Activated CD4-positive, CD25-positive, alpha-beta regulatory T cell treated with anti-CD3 and anti-CD28 coated beads, Interleukin-2, amount 50 U/mL, for 16 hours (primary cell): Measurements from ENCODE around the gene FEM1B.

Experiments
- DNase-seq: peaks from one replicate; pipeline ENCODE4 v3.0.0-alpha.2; 2020; ENCODE audit warnings: low read depth, low spot score

The FEM1B gene

GRCh38 chr15:68322796-68323195 lies 45.3 kb downstream of the FEM1B start:
- DNase-seq = no peak

DNA sequence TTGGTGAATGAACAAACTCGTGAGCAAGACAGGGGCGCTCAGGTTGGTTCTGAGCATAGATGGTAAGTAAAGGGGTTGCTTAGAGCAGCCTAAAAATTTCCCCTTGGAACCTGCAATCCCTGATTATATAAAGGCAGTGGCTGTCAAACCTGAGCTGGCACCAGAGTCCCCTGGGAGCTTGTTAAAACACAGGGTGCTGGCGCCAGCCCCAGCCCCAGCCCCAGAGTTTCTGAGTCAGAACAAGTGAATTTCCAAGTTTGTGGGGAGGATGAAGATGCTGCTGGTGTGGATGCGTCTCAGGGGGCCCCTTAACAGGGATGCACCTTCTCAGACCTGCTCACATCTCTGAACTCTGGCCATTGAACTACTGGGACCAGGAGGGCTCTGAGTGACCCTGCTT lies 48.2 kb downstream of the FEM1B start:
- DNase-seq = no peak

- DNase-seq = no peak
Measured at GRCh38 chr15:68326711-68327354, 49.3 kb downstream of the FEM1B start.

- no peak for DNase-seq
Measured at GRCh38 chr15:68328443-68328842, 50.9 kb downstream of the FEM1B start.

GRCh38 chr15:68328964-68329363 lies 51.4 kb downstream of the FEM1B start:
- no peak for DNase-seq

- DNase-seq = no peak
Measured at GRCh38 chr15:68330416-68330815, 52.9 kb downstream of the FEM1B start.

DNA sequence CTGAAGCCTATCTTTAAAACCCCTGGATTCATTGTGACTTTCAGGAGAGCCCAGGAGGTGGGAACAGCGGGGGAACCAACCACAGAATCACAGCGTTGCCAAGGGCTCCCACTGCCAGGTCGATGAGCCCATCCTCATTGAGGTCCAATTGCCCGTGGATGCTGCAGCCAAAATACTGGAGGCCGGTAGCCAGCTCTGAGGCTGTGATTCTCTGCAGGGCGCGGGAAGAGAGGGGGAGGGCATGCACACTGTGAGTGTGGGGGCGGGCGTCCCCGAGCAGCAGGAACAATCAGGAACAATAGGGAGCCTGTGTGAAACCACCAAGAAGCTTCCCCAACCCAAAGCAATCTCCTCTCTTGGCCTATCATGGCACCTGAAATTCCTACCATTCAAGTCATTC lies 53.4 kb downstream of the FEM1B start:
- DNase-seq = no peak

- no peak for DNase-seq
Measured at GRCh38 chr15:68332266-68332665, 54.7 kb downstream of the FEM1B start.

- DNase-seq = no peak
Measured at GRCh38 chr15:68333775-68334470, 56.4 kb downstream of the FEM1B start.

DNA sequence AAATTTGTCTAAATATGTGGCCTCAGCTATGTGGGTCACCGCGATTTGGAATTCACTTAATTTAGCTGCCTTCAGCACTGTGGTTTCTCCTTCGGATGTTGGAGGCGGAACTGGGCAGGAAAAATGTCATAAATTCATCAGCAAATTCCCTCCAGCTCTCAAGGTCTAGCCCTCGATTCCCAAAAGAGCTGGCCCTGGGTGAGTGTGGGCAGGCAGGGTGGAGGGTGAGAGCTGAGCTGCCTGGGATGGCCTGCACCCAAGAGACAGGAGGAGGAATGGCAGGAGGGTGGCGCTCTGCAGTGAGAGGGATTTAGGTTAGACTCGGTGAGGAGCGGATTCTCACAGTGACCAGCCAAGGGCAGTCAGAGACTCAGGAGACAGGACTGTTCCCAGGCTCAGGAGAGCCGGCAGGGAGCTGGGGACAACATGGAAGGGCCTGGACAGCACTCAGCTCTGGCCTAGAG lies 57.1 kb downstream of the FEM1B start:
- no peak for DNase-seq

DNA sequence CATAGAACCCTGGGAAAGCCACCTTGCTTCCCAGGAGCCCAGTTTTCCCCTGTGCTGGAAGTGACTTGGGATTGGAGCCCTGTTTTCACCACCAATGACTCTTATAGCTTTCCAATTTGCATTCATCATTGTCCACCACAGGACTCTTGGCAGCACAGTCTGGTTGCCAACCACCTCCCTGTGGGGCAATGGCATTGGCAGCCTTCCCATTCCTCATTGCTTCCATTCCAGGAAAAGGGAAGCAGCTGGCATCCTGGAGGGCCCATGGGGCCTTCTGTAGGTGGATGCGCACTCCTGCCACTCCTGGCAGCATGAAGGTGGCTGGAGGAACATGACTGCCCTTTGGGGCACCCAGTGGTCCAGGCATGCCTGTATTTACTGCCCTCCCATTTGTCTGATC lies 57.7 kb downstream of the FEM1B start:
- DNase-seq = no peak

GRCh38 chr15:68335655-68336054 lies 58.1 kb downstream of the FEM1B start:
- no peak for DNase-seq

- no peak for DNase-seq
Measured at GRCh38 chr15:68336516-68336915, 59.0 kb downstream of the FEM1B start.

DNA sequence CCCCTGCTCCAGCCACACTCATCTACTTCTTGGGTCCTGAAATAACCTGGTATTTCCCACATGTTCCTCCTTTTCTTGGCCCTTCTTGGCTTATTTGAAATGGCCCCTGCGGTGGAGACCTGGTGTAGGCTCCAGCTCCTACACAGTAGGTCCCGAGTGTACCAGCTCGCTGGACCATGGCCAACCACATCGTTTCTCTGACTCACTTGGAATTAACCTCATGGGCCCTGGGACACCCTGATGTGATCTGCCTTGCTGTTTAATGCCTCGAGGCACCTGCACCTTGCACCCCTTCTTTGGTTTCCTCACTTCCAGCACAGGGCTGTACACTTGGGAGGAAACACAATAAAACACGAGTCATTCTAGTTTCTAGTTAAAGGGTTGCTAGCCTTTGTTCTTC lies 60.3 kb downstream of the FEM1B start:
- no peak for DNase-seq

DNA sequence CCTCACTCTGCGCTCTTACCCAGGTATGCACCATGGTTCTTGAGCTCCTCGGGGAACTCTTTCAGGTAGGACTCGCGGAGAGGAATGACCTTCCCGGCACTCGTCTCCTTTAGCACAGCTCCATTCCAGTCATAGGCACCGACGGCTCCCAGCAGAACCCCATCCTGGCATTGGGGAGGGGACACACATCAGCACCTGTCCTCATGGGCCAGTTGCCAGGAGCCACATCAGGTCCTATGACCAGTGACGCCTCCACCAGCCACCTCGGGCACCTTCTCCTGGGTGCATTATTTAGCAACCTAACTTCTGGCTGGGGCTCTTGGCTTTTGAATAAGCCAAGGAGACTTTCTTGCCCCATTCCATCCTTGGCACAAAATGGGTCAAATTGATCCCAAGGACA lies 61.9 kb downstream of the FEM1B start:
- DNase-seq = no peak

DNA sequence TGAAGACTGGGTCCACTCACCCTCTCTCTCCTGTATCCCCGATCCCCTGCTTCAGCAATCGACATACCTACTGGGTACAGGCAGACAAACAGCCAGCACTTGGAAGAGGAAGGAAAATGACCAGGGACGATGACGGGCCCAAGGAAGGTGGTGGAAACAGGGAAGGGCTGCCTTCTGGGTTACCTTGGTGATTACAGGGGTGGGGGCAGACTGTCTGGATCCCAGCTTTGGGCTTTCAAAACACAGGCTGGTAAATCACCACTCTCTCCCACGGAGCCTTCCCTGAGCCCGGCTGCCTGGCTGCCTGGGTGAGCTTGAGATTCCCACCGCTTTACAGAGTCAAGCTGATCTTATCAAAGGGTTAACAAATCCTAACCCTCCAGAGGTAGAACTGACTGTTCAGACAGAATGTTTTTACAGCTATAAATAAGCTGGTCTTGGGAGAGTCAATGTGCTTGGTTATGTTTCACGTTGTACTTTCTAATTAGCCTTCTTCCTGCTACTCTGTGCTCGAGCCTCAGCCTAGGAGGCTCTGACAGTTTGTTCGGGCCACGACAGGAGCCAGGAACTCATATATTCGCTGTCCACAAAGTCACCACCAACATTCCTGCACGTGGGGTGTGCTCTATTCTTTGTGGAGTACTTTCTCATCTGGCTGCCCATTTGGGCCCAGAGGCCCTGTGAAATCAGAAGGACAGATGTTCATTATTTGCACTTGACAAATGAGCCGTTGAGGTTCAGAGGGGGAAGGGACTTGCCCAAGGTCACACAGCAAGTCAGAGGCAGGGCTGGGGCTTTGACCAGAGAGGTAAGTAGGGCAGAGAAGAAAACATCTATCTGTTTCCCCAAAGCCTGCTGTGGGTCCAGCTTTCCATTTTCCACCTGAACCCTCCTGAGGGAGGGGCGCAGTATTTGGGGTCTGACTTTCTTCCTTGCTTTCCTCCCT lies 63.5 kb downstream of the FEM1B start:
- no peak for DNase-seq

DNA sequence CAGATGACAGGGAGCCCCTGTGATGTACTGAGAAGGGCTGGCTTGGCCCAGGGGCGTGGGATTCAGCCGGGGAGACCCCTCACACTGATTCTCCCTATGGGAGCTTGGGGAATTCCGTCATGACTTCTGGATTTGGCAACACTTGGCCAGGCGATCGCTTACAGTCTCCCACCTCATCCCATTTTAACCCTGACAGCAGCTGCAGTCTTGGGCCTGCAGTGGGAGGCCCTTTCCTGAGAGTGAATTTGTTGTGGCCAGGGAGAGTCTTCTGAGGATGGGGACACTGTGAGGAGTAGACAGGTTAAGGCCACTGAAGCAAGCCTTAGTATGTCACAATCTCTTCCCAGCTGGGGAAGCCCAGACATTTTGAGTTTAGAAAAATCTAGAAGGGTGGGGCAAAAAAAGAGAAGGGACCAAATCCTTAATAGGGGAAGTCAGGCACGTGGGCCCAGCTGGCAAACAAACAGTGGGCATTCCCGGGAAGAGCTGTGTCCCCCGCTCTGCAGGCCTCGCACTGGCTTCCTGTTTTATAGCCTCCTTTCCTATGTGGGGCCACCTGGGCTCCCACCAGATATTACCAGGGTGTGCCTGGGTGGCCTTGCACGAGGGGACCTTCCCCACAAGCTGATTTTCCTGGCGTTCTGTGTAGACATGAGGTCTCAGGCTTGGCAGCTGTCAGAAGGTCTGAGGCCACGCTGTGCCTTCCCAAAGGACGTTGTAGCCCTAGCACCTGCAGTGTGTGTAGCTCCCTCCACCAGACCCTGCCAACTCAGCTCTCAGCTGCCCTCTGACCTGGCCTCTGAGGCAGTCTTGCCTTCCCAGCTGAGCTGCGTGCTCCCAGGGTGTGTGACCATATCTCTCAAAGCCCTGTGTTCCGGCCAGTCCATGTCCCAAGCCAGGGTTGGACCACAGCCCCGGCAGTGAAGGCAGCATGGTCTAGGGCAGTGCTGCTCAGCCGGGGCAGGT lies 64.5 kb downstream of the FEM1B start:
- DNase-seq = no peak

DNA sequence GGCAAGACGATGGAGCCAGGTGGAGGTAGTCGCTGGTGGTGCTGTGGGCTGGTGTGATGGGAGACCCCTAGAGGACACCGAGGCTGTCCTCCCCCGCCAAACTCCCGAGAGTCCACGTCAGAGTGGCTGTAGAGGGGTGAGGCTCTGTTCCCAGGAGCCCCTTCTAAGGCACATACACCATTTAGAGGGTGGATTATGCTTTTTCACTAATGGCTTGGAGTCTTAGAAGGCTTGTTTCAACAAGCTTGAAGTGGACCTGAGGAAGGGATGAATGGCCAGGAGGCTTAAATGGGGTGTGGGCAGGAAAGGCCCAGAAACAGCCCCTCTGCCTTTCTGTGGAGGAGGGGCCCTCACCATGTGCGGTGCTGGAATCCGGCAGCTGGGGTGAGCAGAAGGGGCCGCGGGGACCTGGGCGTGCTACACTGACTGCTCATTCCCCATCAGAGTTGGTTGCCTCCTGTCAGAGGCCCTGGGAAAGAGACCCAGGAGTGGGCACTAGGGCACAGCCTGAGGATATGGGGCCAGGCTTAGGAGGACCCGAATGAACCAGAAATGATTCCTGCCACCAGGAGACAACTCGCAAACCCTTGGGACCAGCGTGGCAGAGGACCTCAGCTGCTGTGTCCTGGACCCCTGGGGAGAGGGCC lies 66.2 kb downstream of the FEM1B start:
- DNase-seq = no peak

DNA sequence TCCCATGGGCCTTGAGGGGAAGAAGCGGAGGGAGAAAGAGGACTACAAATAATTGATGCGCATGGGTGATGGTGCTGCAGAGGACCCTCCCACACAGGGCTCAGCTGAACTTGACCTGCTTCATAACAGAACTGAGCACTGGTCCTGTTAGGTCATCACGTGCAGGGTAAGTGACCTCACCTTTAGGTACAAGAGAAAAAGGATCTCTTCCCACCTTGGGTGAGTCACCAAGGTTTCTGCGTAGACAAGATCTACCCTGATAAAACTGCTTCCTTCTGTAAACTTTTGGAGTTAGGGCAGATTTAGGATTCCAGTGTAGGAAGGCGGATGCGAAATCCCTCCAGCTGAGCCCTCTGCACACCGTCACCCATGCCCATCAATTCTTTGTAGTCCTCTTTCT lies 67.1 kb downstream of the FEM1B start:
- no peak for DNase-seq
